ENCODE results near the gene JAKMIP1.

- TF ChIP-seq, protein P1, sequence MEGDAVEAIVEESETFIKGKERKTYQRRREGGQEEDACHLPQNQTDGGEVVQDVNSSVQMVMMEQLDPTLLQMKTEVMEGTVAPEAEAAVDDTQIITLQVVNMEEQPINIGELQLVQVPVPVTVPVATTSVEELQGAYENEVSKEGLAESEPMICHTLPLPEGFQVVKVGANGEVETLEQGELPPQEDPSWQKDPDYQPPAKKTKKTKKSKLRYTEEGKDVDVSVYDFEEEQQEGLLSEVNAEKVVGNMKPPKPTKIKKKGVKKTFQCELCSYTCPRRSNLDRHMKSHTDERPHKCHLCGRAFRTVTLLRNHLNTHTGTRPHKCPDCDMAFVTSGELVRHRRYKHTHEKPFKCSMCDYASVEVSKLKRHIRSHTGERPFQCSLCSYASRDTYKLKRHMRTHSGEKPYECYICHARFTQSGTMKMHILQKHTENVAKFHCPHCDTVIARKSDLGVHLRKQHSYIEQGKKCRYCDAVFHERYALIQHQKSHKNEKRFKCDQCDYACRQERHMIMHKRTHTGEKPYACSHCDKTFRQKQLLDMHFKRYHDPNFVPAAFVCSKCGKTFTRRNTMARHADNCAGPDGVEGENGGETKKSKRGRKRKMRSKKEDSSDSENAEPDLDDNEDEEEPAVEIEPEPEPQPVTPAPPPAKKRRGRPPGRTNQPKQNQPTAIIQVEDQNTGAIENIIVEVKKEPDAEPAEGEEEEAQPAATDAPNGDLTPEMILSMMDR (IDR thresholded peaks at IDR 0.05): no peak
- no peak for TF ChIP-seq POLR2A (IDR thresholded peaks at IDR 0.05)
Observed at GRCh38 chr4:6231663-6232165, 31.4 kb upstream of the JAKMIP1 start.

Data from esophagus squamous epithelium (tissue), 4 donors.